Right atrium auricular region (tissue), 2 donors: ENCODE data around the gene C12orf57. TPM values are rescaled to one million over a fixed set of nuclear protein-coding genes. Genes with fewer than 3 reads are reported as not detected.
A peak's percentile ranks its signal among the peaks of the same experiment; 100 is the strongest.

ENCODE experiments used
- DNase-seq: peaks from one replicate; pipeline ENCODE4 v3.0.0-alpha.2; 2019; ENCODE audit warnings: low spot score
- H3K27ac ChIP-seq, 2 donors: fragments of 200-600 bp; sonication (generic); 1 replicate in 1 of 2; 2 replicates in 1 of 2; pipeline ENCODE4 v1.5.1; 2016 to 2019
- H3K27me3 ChIP-seq, 2 donors: fragments of 200-600 bp; sonication (generic); one replicate each; pipeline versions ENCODE4 v1.5.1 to v1.6.0; 2017 to 2019
- H3K36me3 ChIP-seq: fragments of 200-600 bp; sonication (generic); one replicate; pipeline ENCODE4 v1.5.1; 2016
- H3K4me1 ChIP-seq, 2 donors: fragments of 200-600 bp; sonication (generic); one replicate each; pipeline versions ENCODE4 v1.5.1 to v1.6.0; 2017 to 2019
- H3K4me3 ChIP-seq, 2 donors: fragments of 200-600 bp; sonication (generic); 1 replicate in 1 of 2; 2 replicates in 1 of 2; pipeline ENCODE4 v1.5.1; 2017 to 2019; ENCODE audit warnings: mild to moderate bottlenecking in 1 of 2, moderate library complexity in 1 of 2
- H3K9me3 ChIP-seq, 2 donors: fragments of 200-600 bp; sonication (generic); one replicate each; pipeline ENCODE4 v1.5.1; 2019
- total RNA-seq, 2 donors: library from RNA; depleted of rRNA; stranded (reverse); fragments of >200 nt; gene quantifications; one replicate each; pipeline ENCODE4 v1.1.0, GENCODE V29; 2016
- TF ChIP-seq, protein P1 (sequence below), 2 donors: fragments of 200-600 bp; sonication (generic); IDR thresholded peaks; one replicate each; pipeline ENCODE4 v1.5.1; 2019; ENCODE audit warnings: antibody characterized with exemption in 2 of 2

C12orf57 gene
- total RNA-seq, 2 donors from 2014 or later, result 398 to 533 TPM

- Histone ChIP-seq H3K4me1 (peaks cover 0 to 56% of the 10 kb centered on the region in 2 donors), H3K27me3 (no peaks in the 10 kb centered on the region), H3K9me3 (no peaks in the 10 kb centered on the region), H3K36me3 (no peaks in the 10 kb centered on the region), H3K4me3 (peak overlapping the region; percentile 24 to 93), H3K27ac (peak overlapping the region; percentile 99)
- DNase-seq, result peak; percentile 84
- TF ChIP-seq, protein P1, sequence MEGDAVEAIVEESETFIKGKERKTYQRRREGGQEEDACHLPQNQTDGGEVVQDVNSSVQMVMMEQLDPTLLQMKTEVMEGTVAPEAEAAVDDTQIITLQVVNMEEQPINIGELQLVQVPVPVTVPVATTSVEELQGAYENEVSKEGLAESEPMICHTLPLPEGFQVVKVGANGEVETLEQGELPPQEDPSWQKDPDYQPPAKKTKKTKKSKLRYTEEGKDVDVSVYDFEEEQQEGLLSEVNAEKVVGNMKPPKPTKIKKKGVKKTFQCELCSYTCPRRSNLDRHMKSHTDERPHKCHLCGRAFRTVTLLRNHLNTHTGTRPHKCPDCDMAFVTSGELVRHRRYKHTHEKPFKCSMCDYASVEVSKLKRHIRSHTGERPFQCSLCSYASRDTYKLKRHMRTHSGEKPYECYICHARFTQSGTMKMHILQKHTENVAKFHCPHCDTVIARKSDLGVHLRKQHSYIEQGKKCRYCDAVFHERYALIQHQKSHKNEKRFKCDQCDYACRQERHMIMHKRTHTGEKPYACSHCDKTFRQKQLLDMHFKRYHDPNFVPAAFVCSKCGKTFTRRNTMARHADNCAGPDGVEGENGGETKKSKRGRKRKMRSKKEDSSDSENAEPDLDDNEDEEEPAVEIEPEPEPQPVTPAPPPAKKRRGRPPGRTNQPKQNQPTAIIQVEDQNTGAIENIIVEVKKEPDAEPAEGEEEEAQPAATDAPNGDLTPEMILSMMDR (IDR thresholded peaks at IDR 0.05), result no peak
Measured at GRCh38 chr12:6925540-6926279, 18.1 kb upstream of the C12orf57 start.

DNA sequence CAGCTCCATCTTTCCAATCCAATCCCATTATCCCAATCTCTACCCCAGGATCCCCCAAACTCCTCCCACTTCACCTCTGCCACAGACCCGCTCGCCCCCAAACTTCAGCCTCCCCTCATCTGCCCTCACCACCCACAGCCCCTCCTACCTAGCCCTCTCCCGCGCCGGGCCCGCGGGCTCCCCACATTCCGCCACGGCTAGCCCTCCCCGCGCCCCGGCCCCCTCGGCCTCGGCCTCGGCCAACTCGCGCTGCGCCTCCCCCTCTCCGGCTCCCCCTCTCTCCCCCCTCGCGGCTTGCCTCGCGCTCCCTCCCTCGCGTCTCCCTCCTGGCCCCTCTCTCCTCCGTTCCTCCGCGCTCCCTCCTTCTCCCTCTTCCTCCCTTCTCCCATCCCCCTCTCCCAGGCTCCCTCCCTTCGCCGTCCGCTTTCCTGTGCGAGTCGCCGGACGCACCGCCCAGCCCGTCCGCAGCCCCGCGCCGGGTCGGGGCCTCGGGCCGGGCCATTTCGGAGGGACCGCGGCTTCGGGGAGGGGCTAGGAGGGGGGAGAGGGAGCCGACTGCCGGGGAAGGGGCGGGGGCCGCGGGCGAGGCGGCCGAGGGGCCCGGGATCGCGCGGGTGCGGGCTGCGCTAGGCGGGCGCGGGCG, 16.3 kb upstream of the C12orf57 start, which contains the start of gene ATN1:
ATN1 (plus strand) TSS at position 581 of the 643 bp plus-strand sequence. CDS start 6,043 bp downstream, outside the sequence.
- peak within 1 kb of the TSS; percentile 93 to 95 for H3K4me3 ChIP-seq
- H3K9me3 ChIP-seq, result no peaks in the 10 kb centered on the region
- H3K27ac ChIP-seq, result peak within 1 kb of the TSS; percentile 99
- no peaks in the 10 kb centered on the region for H3K27me3 ChIP-seq
- peak; percentile 73 for DNase-seq
- H3K36me3 ChIP-seq, result no peaks in the 10 kb centered on the region
- TF ChIP-seq, protein P1 (IDR thresholded peaks at IDR 0.05), result no peak
- peaks cover 0 to 65% of the 10 kb centered on the region in 2 donors for H3K4me1 ChIP-seq

DNA sequence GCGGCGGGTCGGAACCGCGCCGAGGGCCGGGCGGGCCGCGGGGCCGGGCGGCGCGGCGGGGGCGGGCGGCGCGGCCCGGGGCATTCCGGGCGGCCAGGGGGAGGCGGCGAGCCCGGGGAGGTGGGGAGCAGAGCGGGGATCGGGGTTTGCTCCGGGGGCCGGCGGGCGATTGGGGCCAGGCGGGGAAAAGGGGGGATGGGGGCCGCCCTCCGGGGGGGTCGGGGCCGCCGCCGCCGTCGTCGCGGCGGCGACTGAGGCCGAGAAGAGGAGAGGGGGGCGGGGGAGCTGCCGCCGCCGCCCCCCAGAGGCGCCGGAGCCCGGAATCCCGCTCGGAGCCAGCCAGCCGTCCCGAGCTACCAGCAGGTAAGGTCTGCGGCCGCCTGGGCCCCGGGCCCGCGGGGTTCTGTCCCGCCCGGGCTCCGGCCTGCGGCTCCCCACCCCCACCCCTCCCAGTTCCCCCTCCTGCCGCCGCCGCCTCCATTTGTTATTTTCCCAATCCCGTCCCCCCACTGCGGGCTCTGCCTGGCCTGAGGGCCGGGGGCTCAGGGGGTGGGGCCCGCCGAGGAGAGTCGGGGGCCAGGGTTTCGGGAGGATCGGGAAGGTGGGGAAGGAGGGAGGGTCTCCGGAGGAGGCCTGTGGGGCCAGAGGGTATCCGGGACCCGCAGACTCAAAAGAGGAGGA, 15.7 kb upstream of the C12orf57 start:
- peaks cover 0 to 69% of the 10 kb centered on the region in 2 donors for H3K4me1 ChIP-seq
- peak overlapping the region; percentile 99 for H3K27ac ChIP-seq
- TF ChIP-seq, protein P1 (IDR thresholded peaks at IDR 0.05), result no peak
- no peaks in the 10 kb centered on the region for H3K9me3 ChIP-seq
- H3K36me3 ChIP-seq, result no peaks in the 10 kb centered on the region
- no peaks in the 10 kb centered on the region for H3K27me3 ChIP-seq
- DNase-seq, result no peak
- H3K4me3 ChIP-seq, result peak overlapping the region; percentile 93 to 95

DNA sequence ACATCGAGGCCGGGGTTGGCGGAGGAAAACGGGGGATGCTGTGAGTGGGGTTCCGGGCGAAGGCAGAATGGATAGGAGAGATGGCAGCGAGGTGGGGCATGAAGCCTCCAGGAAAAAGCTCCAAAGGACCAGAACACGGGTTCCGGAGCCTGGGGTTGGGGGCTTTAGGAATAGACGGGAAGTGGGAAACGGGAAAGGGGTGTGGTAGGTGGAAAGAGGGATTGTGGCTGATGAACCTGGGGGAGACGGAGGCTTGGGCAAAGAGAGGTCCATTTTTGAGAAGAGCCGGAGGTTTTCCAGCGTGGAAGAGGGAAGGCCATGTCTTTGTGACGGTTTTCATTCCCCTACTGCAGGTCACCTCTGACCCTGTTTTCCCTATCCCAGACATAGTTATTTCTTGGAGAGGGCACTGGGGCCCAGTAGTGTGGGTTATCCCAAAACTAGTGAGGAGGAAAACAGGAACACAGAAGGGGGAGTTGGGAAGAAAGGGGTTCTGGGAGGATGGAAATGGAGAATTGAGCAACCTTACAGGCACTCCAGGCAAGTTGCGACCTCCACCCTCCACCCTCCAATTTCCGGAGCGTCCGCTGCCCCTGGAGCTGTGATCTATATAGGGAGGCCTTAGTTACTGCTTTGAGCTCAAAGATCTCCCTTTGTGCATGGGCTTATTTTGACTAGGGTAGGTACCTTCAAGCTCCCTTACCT, 15.0 kb upstream of the C12orf57 start:
- DNase-seq, result no peak
- TF ChIP-seq, protein P1 (IDR thresholded peaks at IDR 0.05), result no peak
- Histone ChIP-seq H3K9me3 (no peaks in the 10 kb centered on the region), H3K27ac (peak overlapping the region; percentile 99), H3K4me1 (peaks cover 0 to 73% of the 10 kb centered on the region in 2 donors), H3K4me3 (peak overlapping the region; percentile 93 to 95), H3K36me3 (peaks cover 3% of the 10 kb centered on the region), H3K27me3 (no peaks in the 10 kb centered on the region)
